ENCODE results near the gene P2RX6.
A peak's percentile ranks its signal among the peaks of the same experiment; 100 is the strongest.
"Not testable (repeated sequence)": the region's sequence is repeated elsewhere in the genome, so short reads cannot be mapped to it uniquely, and the experiment has no call there.

The P2RX6 gene

GRCh38 chr22:21000987-21001600, 13.9 kb upstream of the P2RX6 start:
- H3K4me2 ChIP-seq (ENCODE audit: low read depth, low read length, poor library complexity, severe bottlenecking) = peak overlapping the region; percentile 86
- H3K9me3 ChIP-seq (ENCODE audit: insufficient read depth, low read depth, low read length) = no peaks in the 10 kb centered on the region
- H3K9ac ChIP-seq (ENCODE audit: low read depth, low read length, poor library complexity, severe bottlenecking) = peak overlapping the region; percentile 97
- peaks cover 3% of the 10 kb centered on the region for H3F3A ChIP-seq (ENCODE audit: low read depth)
- peaks cover 34% of the 10 kb centered on the region for H3K79me2 ChIP-seq (ENCODE audit: insufficient read depth, low read length)
- no peaks in the 10 kb centered on the region for H3K9me2 ChIP-seq (replicated peaks; ENCODE audit: low read depth, low read length)
- peaks cover 18% of the 10 kb centered on the region for H4K20me1 ChIP-seq (ENCODE audit: insufficient read depth, low read length, poor library complexity, severe bottlenecking)
- H2AFZ ChIP-seq (ENCODE audit: low read length) = peak overlapping the region; percentile 99
- no peaks in the 10 kb centered on the region for H3K27me3 ChIP-seq (ENCODE audit: insufficient read depth, low read length, poor library complexity, severe bottlenecking)
- H3K4me1 ChIP-seq (ENCODE audit: insufficient read depth, low read length, poor library complexity, severe bottlenecking) = peaks cover 19% of the 10 kb centered on the region
- no peaks in the 10 kb centered on the region; the same call in 1 of the 2 replicates for H3K36me3 ChIP-seq (ENCODE audit: insufficient read depth, low read length)
- peak overlapping the region; percentile 95 for H3K4me3 ChIP-seq (ENCODE audit: low read length, poor library complexity, severe bottlenecking)
- TF ChIP-seq CTCF (conservative IDR thresholded peaks at IDR 0.05; ENCODE audit: low read length) = no peak
- no peak for TF ChIP-seq EZH2phosphoT487 (IDR thresholded peaks at IDR 0.05; ENCODE audit: borderline replicate concordance)

- Histone ChIP-seq H3K9me3 (ENCODE audit: insufficient read depth, low read depth, low read length) (no peaks in the 10 kb centered on the region), H3F3A (ENCODE audit: low read depth) (peaks cover 3% of the 10 kb centered on the region), H3K36me3 (ENCODE audit: insufficient read depth, low read length) (no peaks in the 10 kb centered on the region; the same call in 1 of the 2 replicates), H3K9ac (ENCODE audit: low read depth, low read length, poor library complexity, severe bottlenecking) (peak within 1 kb of the TSS; percentile 97), H3K27me3 (ENCODE audit: insufficient read depth, low read length, poor library complexity, severe bottlenecking) (no peaks in the 10 kb centered on the region), H2AFZ (ENCODE audit: low read length) (peak within 1 kb of the TSS; percentile 99), H4K20me1 (ENCODE audit: insufficient read depth, low read length, poor library complexity, severe bottlenecking) (peaks cover 18% of the 10 kb centered on the region), H3K4me1 (ENCODE audit: insufficient read depth, low read length, poor library complexity, severe bottlenecking) (peaks cover 19% of the 10 kb centered on the region), H3K4me2 (ENCODE audit: low read depth, low read length, poor library complexity, severe bottlenecking) (peak within 1 kb of the TSS; percentile 86), H3K4me3 (ENCODE audit: low read length, poor library complexity, severe bottlenecking) (peak within 1 kb of the TSS; percentile 95), H3K9me2 (replicated peaks; ENCODE audit: low read depth, low read length) (no peaks in the 10 kb centered on the region), H3K79me2 (ENCODE audit: insufficient read depth, low read length) (peaks cover 34% of the 10 kb centered on the region)
- TF ChIP-seq EZH2phosphoT487 (IDR thresholded peaks at IDR 0.05; ENCODE audit: borderline replicate concordance) (no peak), CTCF (conservative IDR thresholded peaks at IDR 0.05; ENCODE audit: low read length) (no peak)
Observed at GRCh38 chr22:21001601-21002325, 13.2 kb upstream of the P2RX6 start, which contains the start of gene THAP7. Gene THAP7, minus strand, starts transcription at chr22:21002118. Its CDS starts 207 bp downstream, at chr22:21001911.

- Histone ChIP-seq H3K4me2 (ENCODE audit: low read depth, low read length, poor library complexity, severe bottlenecking) (peak overlapping the region; percentile 86), H3K27me3 (ENCODE audit: insufficient read depth, low read length, poor library complexity, severe bottlenecking) (no peaks in the 10 kb centered on the region), H3K79me2 (ENCODE audit: insufficient read depth, low read length) (peaks cover 34% of the 10 kb centered on the region), H3K4me3 (ENCODE audit: low read length, poor library complexity, severe bottlenecking) (peak overlapping the region; percentile 95), H3K4me1 (ENCODE audit: insufficient read depth, low read length, poor library complexity, severe bottlenecking) (peaks cover 19% of the 10 kb centered on the region), H3F3A (ENCODE audit: low read depth) (peaks cover 3% of the 10 kb centered on the region), H4K20me1 (ENCODE audit: insufficient read depth, low read length, poor library complexity, severe bottlenecking) (peaks cover 18% of the 10 kb centered on the region), H2AFZ (ENCODE audit: low read length) (no peak overlapping the region), H3K9ac (ENCODE audit: low read depth, low read length, poor library complexity, severe bottlenecking) (peak overlapping the region; percentile 97), H3K9me2 (replicated peaks; ENCODE audit: low read depth, low read length) (no peaks in the 10 kb centered on the region), H3K9me3 (ENCODE audit: insufficient read depth, low read depth, low read length) (no peaks in the 10 kb centered on the region), H3K36me3 (ENCODE audit: insufficient read depth, low read length) (no peaks in the 10 kb centered on the region; the same call in 1 of the 2 replicates)
- TF ChIP-seq CTCF (conservative IDR thresholded peaks at IDR 0.05; ENCODE audit: low read length) = no peak
- no peak for TF ChIP-seq EZH2phosphoT487 (IDR thresholded peaks at IDR 0.05; ENCODE audit: borderline replicate concordance)
Observed at GRCh38 chr22:21003782-21004181, 11.2 kb upstream of the P2RX6 start.

GRCh38 chr22:21009208-21009607, 5.8 kb upstream of the P2RX6 start:
- not testable (repeated sequence) for H3K4me2 ChIP-seq (ENCODE audit: low read depth, low read length, poor library complexity, severe bottlenecking); H3K9ac ChIP-seq (ENCODE audit: low read depth, low read length, poor library complexity, severe bottlenecking); H2AFZ ChIP-seq (ENCODE audit: low read length); H3K4me3 ChIP-seq (ENCODE audit: low read length, poor library complexity, severe bottlenecking); H3F3A ChIP-seq (ENCODE audit: low read depth); H3K9me2 ChIP-seq (replicated peaks; ENCODE audit: low read depth, low read length); H3K4me1 ChIP-seq (ENCODE audit: insufficient read depth, low read length, poor library complexity, severe bottlenecking); H4K20me1 ChIP-seq (ENCODE audit: insufficient read depth, low read length, poor library complexity, severe bottlenecking); H3K36me3 ChIP-seq (ENCODE audit: insufficient read depth, low read length); H3K9me3 ChIP-seq (ENCODE audit: insufficient read depth, low read depth, low read length); H3K79me2 ChIP-seq (ENCODE audit: insufficient read depth, low read length); H3K27me3 ChIP-seq (ENCODE audit: insufficient read depth, low read length, poor library complexity, severe bottlenecking)

Data from Loucy (cell line).